ENCODE results near the gene TJP1. TPM values are rescaled to one million over a fixed set of nuclear protein-coding genes. Genes with fewer than 3 reads are reported as not detected.

TJP1 gene
- polyA plus RNA-seq, 1 experiment, result 99.6 TPM

DNA sequence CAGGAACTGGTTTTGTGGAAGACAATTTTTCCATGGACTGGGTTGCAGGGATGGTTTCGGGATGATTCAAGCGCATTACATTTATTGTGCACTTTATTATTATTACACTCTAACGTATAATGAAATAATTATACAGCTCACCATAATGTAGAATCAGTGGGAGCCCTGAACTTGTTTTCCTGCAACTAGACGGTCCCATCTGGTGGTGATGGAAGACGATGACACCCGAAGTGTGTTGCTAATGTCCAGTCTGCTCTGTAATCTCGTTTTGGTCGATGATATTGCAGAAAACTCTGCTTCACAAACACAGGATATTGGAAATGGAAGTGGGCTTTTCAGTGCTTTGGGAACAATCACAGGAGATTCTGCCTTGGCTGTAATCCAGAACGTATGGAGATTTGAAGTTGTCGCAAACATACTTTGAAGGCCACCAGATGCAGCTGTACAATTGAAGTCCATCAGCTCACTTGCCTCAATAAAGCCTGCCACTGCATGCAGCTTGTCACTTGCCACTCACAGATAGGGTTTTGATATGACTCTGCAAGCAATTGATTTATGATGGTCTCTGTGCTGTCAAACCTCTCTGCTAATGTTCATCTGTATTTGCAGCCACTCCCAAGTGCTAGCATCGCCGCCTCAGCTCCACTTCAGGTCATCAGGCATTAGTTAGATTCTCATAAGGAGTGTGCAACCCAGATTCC is 141.7 kb downstream of the TJP1 start:
- Histone ChIP-seq H3K9me3 (ENCODE audit: control insufficient read depth, insufficient read depth, low read length) (no peaks in the 10 kb centered on the region; the same call in 1 of the 2 replicates), H3K27me3 (ENCODE audit: control insufficient read depth, insufficient read depth, low read length) (no peaks in the 10 kb centered on the region), H3K4me3 (ENCODE audit: low read depth, low read length) (no peak overlapping the region), H3K27ac (ENCODE audit: low read depth, low read length) (no peak overlapping the region)
- TF ChIP-seq, protein P1, sequence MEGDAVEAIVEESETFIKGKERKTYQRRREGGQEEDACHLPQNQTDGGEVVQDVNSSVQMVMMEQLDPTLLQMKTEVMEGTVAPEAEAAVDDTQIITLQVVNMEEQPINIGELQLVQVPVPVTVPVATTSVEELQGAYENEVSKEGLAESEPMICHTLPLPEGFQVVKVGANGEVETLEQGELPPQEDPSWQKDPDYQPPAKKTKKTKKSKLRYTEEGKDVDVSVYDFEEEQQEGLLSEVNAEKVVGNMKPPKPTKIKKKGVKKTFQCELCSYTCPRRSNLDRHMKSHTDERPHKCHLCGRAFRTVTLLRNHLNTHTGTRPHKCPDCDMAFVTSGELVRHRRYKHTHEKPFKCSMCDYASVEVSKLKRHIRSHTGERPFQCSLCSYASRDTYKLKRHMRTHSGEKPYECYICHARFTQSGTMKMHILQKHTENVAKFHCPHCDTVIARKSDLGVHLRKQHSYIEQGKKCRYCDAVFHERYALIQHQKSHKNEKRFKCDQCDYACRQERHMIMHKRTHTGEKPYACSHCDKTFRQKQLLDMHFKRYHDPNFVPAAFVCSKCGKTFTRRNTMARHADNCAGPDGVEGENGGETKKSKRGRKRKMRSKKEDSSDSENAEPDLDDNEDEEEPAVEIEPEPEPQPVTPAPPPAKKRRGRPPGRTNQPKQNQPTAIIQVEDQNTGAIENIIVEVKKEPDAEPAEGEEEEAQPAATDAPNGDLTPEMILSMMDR (IDR thresholded peaks at IDR 0.05; ENCODE audit: low read depth, low read length), result no peak
- ChIA-PET POLR2A (no interaction called here), CTCF (interaction anchor here (1.6 kb wide), 1 partner anchor 12 kb away, joined by 4 read pairs; no protein-coding TSS in a partner anchor)
- DNase-seq (ENCODE audit: low read depth, low spot score), result no peak

DNA sequence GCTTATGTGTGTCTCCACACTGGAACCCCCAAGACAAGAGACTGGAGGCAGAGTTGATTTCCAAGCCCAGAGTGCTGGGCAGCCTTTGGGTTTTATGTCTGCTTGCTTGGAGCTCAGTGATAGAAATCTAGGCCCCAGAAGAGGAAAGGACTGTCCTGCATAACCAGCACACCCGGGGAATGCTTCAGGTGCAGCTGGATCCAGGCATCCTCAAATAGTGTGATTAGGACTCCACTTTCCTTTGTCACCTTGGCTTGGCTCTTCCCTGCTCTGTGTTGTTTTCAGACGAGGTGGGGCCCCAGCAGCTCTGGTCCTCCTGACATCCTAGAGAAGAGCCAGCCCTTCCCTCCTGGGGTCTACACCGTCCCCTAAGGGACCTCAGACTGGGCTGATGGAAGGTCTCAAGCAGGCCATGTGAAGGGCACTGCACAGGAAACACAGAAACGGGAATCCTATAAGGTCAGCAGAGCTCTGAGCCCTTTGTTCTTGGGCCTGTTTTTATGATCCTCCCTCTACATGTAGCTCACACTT is 143.7 kb downstream of the TJP1 start:
- TF ChIP-seq, protein P1 (IDR thresholded peaks at IDR 0.05; ENCODE audit: low read depth, low read length), result no peak
- no peak for DNase-seq (ENCODE audit: low read depth, low spot score)
- Histone ChIP-seq H3K27ac (ENCODE audit: low read depth, low read length) (no peak overlapping the region), H3K4me3 (ENCODE audit: low read depth, low read length) (no peak overlapping the region), H3K9me3 (ENCODE audit: control insufficient read depth, insufficient read depth, low read length) (no peaks in the 10 kb centered on the region; the same call in 1 of the 2 replicates), H3K27me3 (ENCODE audit: control insufficient read depth, insufficient read depth, low read length) (no peaks in the 10 kb centered on the region)
- POLR2A ChIA-PET, result no interaction called here
- CTCF ChIA-PET, result interaction anchor here (0.5 to 0.8 kb wide), 3 partner anchors 25 to 396 kb away, joined by 3 to 4 read pairs (median 3); no protein-coding TSS in a partner anchor

DNA sequence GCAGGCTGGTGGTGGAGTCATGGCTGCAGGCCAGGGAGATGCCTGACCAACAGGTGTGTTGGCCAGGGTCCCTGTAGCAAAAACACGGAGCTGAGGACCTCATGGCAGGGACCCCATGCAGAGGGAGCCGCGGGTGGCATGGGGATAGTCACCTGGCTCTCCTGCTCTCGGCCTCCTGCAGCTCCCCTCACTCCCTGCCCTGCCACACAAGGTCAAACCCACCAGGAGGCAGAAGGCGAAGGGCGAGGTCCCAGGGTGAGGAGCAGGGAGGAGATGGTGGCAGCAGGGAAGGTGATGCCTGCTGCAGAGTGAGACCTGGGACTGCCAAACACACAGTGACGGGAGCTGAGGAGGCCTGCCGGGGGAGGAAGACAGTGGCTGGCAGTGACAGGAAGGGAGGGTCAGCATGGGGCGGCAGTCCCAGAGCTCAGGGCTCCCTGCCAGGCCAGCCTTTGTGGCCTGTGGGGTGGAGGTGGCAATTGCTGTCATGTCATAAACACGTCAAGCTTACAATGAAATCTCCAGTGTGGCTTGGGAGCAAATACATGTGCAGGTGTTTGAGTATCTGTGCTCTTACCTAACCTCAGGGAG is 144.3 kb downstream of the TJP1 start:
- DNase-seq (ENCODE audit: low read depth, low spot score), result no peak
- Histone ChIP-seq H3K4me3 (ENCODE audit: low read depth, low read length) (no peak overlapping the region), H3K27ac (ENCODE audit: low read depth, low read length) (no peak overlapping the region), H3K9me3 (ENCODE audit: control insufficient read depth, insufficient read depth, low read length) (no peaks in the 10 kb centered on the region; the same call in 1 of the 2 replicates), H3K27me3 (ENCODE audit: control insufficient read depth, insufficient read depth, low read length) (no peaks in the 10 kb centered on the region)
- TF ChIP-seq, protein P1 (IDR thresholded peaks at IDR 0.05; ENCODE audit: low read depth, low read length), result no peak
- ChIA-PET CTCF (interaction anchor here (0.5 to 1.7 kb wide), 5 partner anchors 9 to 397 kb away, joined by 3 to 19 read pairs (median 5); no protein-coding TSS in a partner anchor), POLR2A (no interaction called here)

DNA sequence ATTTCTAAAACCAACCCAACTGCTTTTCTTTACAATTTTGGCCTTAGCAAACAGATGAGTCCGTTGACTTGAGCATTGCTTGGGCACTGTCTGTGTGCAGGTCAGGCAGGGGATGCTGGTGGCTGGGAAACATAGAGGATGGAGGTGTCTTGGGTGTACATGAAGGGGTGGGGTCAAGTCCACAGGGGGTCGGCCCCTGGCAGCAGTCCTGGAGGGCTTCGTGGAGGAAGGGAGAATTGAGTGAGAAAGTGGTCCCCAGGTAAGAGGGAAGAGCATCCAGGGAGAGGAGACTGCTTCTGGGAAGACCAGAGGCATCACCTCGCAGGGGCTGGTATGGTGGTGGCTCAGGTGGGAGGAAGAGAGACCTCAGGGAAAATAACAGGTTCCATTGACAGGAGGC is 144.8 kb downstream of the TJP1 start:
- TF ChIP-seq, protein P1 (IDR thresholded peaks at IDR 0.05; ENCODE audit: low read depth, low read length), result no peak
- POLR2A ChIA-PET, result no interaction called here
- Histone ChIP-seq H3K9me3 (ENCODE audit: control insufficient read depth, insufficient read depth, low read length) (no peaks in the 10 kb centered on the region; the same call in 1 of the 2 replicates), H3K27me3 (ENCODE audit: control insufficient read depth, insufficient read depth, low read length) (no peaks in the 10 kb centered on the region), H3K4me3 (ENCODE audit: low read depth, low read length) (no peak overlapping the region), H3K27ac (ENCODE audit: low read depth, low read length) (no peak overlapping the region)
- DNase-seq (ENCODE audit: low read depth, low spot score), result no peak
- CTCF ChIA-PET, result interaction anchor here (1.1 to 1.7 kb wide), 4 partner anchors 9 to 397 kb away, joined by 4 to 19 read pairs (median 6); no protein-coding TSS in a partner anchor
